HCT116 (cell line): Measurements from ENCODE around the gene TNFAIP2. TPM values are rescaled to one million over a fixed set of nuclear protein-coding genes. Genes with fewer than 3 reads are reported as not detected.

Experiments used
- ATAC-seq: fragments of 200-7000 bp; cut with Tn5 transposase; 2 replicates; pipeline ENCODE4 v1.9.1; 2020; ENCODE audit warnings: mild to moderate bottlenecking, moderate library complexity
- BruUV-seq: library from RNA; stranded (reverse); fragments of 400-500 nt; replicated peaks from 2 replicates; lab custom pipeline; 2021; lab: Mats Ljungman, UMichigan
- CTCF ChIA-PET: fragments of 300-600 bp; sonication (Branson Sonifier 250); formaldehyde crosslinking; loops from one replicate; lab custom pipeline; 2021; ENCODE audit warnings: antibody characterized with exemption; lab: Charles Lee
- POLR2A ChIA-PET: fragments of 300-600, 350-600 bp; sonication (Branson Sonifier 250); formaldehyde crosslinking; loops from one replicate; lab custom pipeline; 2021; ENCODE audit warnings: antibody characterized with exemption; lab: Charles Lee
- RAD21 ChIA-PET, 2 experiments: fragments of 300-600 bp; sonication (Branson Sonifier 250); formaldehyde crosslinking; loops; one replicate each; lab custom pipeline; 2023; ENCODE audit warnings: low total read pairs in 2 of 2; ENCODE audit not compliant: uncharacterized antibody in 2 of 2, unreplicated experiment in 2 of 2, low non-redundant PET in 1 of 2; lab: Charles Lee
- DNase-seq: peaks from one replicate; pipeline ENCODE4 v3.0.0-alpha.2; 2010; ENCODE audit warnings: low read depth, low spot score
- H2AFZ ChIP-seq: fragments of 200-600 bp; shearing (Covaris generic), sonication (generic); 2 replicates; pipeline ENCODE4 v1.6.1; 2017; ENCODE audit warnings: low read depth, mixed run types, mixed read lengths, antibody characterized with exemption, low read length; ENCODE audit not compliant: poor library complexity, severe bottlenecking
- H3K27ac ChIP-seq: 2 replicates; pipeline ENCODE4 v1.5.1; 2012; ENCODE audit warnings: low read depth, low read length
- H3K27me3 ChIP-seq: fragments of 200-600 bp; sonication (generic); 2 replicates; pipeline ENCODE4 v1.6.1; 2016; ENCODE audit warnings: mixed run types, low read length, mixed read lengths; ENCODE audit not compliant: insufficient read depth
- H3K36me3 ChIP-seq, 2 experiments: fragments of 200-500 bp in 1 of 2; fragments of 200-600 bp in 1 of 2; sonication (Bioruptor generic) in 1 of 2; sonication (generic) in 1 of 2; 2 replicates each; pipeline versions ENCODE4 v1.5.1 to v1.6.1; 2014 to 2016; ENCODE audit warnings: low read length in 2 of 2, inconsistent platforms in 1 of 2, mixed read lengths in 1 of 2, mixed run types in 1 of 2; ENCODE audit not compliant: insufficient read depth in 2 of 2, control insufficient read depth in 1 of 2
- H3K4me1 ChIP-seq, 2 experiments: fragments of 200-600 bp in 1 of 2; sonication (generic) in 1 of 2; 2 replicates each; pipeline versions ENCODE4 v1.5.1 to v1.6.1; 2012 to 2017; ENCODE audit warnings: low read length in 2 of 2, inconsistent platforms in 1 of 2, mild to moderate bottlenecking in 1 of 2, mixed read lengths in 1 of 2, mixed run types in 1 of 2, moderate library complexity in 1 of 2; ENCODE audit not compliant: insufficient read depth in 2 of 2, control insufficient read depth in 1 of 2
- H3K4me2 ChIP-seq: fragments of 200-600 bp; sonication (generic); 2 replicates; pipeline ENCODE4 v1.6.1; 2017; ENCODE audit warnings: mixed run types, low read length, mixed read lengths
- H3K4me3 ChIP-seq, 2 experiments: fragments of 200-600 bp in 1 of 2; sonication (generic) in 1 of 2; replicated peaks in 1 of 2; 2 replicates each; pipeline ENCODE4 v1.5.1; 2011 to 2016; ENCODE audit warnings: low read length in 2 of 2, control low read depth in 1 of 2, low read depth in 1 of 2, mild to moderate bottlenecking in 1 of 2, mixed read lengths in 1 of 2, mixed run types in 1 of 2
- H3K79me2 ChIP-seq: fragments of 200-600 bp; sonication (generic); 2 replicates; pipeline ENCODE4 v1.6.1; 2017; ENCODE audit warnings: mild to moderate bottlenecking, mixed run types, low read length, moderate library complexity, mixed read lengths; ENCODE audit not compliant: insufficient read depth
- H3K9ac ChIP-seq: fragments of 200-600 bp; sonication (generic); 2 replicates; pipeline ENCODE4 v1.6.1; 2016; ENCODE audit warnings: low read length, mixed read lengths
- H3K9me2 ChIP-seq: fragments of 200-600 bp; sonication (generic), shearing (Covaris generic); 2 replicates; pipeline ENCODE4 v1.6.1; 2017; ENCODE audit warnings: mixed run types, mild to moderate bottlenecking, moderate library complexity; ENCODE audit not compliant: insufficient read depth
- H3K9me3 ChIP-seq, 2 experiments: fragments of 200-500 bp in 1 of 2; fragments of 200-600 bp in 1 of 2; sonication (Bioruptor generic) in 1 of 2; sonication (generic) in 1 of 2; 2 replicates each; pipeline ENCODE4 v1.6.1; 2014 to 2017; ENCODE audit warnings: low read length in 2 of 2, mixed read lengths in 2 of 2, inconsistent platforms in 1 of 2, low read depth in 1 of 2, mild to moderate bottlenecking in 1 of 2, mixed run types in 1 of 2, moderate library complexity in 1 of 2; ENCODE audit not compliant: control insufficient read depth in 1 of 2, insufficient read depth in 1 of 2
- H4K20me1 ChIP-seq: fragments of 200-600 bp; sonication (generic), shearing (Covaris generic); 2 replicates; pipeline ENCODE4 v1.6.1; 2017; ENCODE audit warnings: mixed run types, mild to moderate bottlenecking, moderate library complexity; ENCODE audit not compliant: insufficient read depth
- ATF3 ChIP-seq: IDR thresholded peaks from 2 replicates; pipeline ENCODE4 v1.6.1; 2012
- CBX3 ChIP-seq: IDR thresholded peaks from 2 replicates; pipeline ENCODE4 v1.6.1; 2012; ENCODE audit warnings: low read depth
- CEBPB ChIP-seq: IDR thresholded peaks from 2 replicates; pipeline ENCODE4 v1.6.1; 2012; ENCODE audit warnings: low read depth
- CTCF ChIP-seq, 3 experiments: fragments of 200-600 bp in 1 of 3; sonication (generic) in 1 of 3; IDR thresholded peaks in 2 of 3; conservative IDR thresholded peaks in 1 of 3; 2 replicates each; pipeline ENCODE4 v1.5.1; 2012 to 2017; ENCODE audit warnings: low read depth in 2 of 3, low read length in 2 of 3, antibody characterized with exemption in 1 of 3, borderline replicate concordance in 1 of 3, control low read depth in 1 of 3, mild to moderate bottlenecking in 1 of 3, mixed read lengths in 1 of 3, mixed run types in 1 of 3, moderate library complexity in 1 of 3; ENCODE audit not compliant: insufficient read depth in 1 of 3
- ELF1 ChIP-seq: IDR thresholded peaks from 2 replicates; pipeline ENCODE4 v1.6.1; 2012; ENCODE audit warnings: low read depth, borderline replicate concordance
- EZH2 ChIP-seq: fragments of 200-600 bp; sonication (generic); IDR thresholded peaks from 2 replicates; pipeline ENCODE4 v1.6.1; 2017; ENCODE audit warnings: antibody characterized with exemption, mixed run types
- EZH2phosphoT487 ChIP-seq: fragments of 200-600 bp; IDR thresholded peaks from 2 replicates; pipeline ENCODE4 v1.6.1; 2018; ENCODE audit warnings: antibody characterized with exemption, borderline replicate concordance
- FOSL1 ChIP-seq: IDR thresholded peaks from 2 replicates; pipeline ENCODE4 v1.6.1; 2012; ENCODE audit warnings: low read depth
- JUND ChIP-seq: IDR thresholded peaks from 2 replicates; pipeline ENCODE4 v1.6.1; 2012
- MAX ChIP-seq: IDR thresholded peaks from 2 replicates; pipeline ENCODE4 v1.6.1; 2012
- POLR2A ChIP-seq: IDR thresholded peaks from 2 replicates; pipeline ENCODE4 v1.7.0; 2011; ENCODE audit warnings: borderline replicate concordance; ENCODE audit not compliant: insufficient read depth, insufficient read length; ENCODE audit errors: extremely low read depth
- POLR2AphosphoS5 ChIP-seq: IDR thresholded peaks from 2 replicates; pipeline ENCODE4 v1.6.1; 2011; ENCODE audit warnings: mild to moderate bottlenecking, low read depth, low read length, moderate library complexity
- RAD21 ChIP-seq: IDR thresholded peaks from 2 replicates; pipeline ENCODE4 v1.6.1; 2012; ENCODE audit warnings: low read depth, mild to moderate bottlenecking
- REST ChIP-seq: IDR thresholded peaks from 2 replicates; pipeline ENCODE4 v1.6.1; 2012; ENCODE audit warnings: low read depth
- SIN3A ChIP-seq: IDR thresholded peaks from 2 replicates; pipeline ENCODE4 v1.6.1; 2012; ENCODE audit warnings: low read depth
- SP1 ChIP-seq: IDR thresholded peaks from 2 replicates; pipeline ENCODE4 v1.6.1; 2012; ENCODE audit warnings: low read depth
- SRF ChIP-seq: IDR thresholded peaks from 2 replicates; pipeline ENCODE4 v1.6.1; 2012; ENCODE audit warnings: low read depth
- TCF7L2 ChIP-seq: IDR thresholded peaks from 2 replicates; pipeline ENCODE4 v1.7.0; 2011; ENCODE audit warnings: borderline replicate concordance, inconsistent platforms; ENCODE audit not compliant: insufficient read depth, insufficient read length; ENCODE audit errors: extremely low read depth
- ZFX ChIP-seq: fragments of 450-650 bp; IDR thresholded peaks from 2 replicates; pipeline ENCODE4 v1.6.1; 2017
- ZNF274 ChIP-seq: fragments of 200-500 bp; sonication (Bioruptor generic); IDR thresholded peaks from 2 replicates; pipeline ENCODE4 v1.6.1; 2014; ENCODE audit warnings: mild to moderate bottlenecking, low read depth, low read length, inconsistent platforms
- intact Hi-C: fragments of 100-400 bp; cut with micrococcal nuclease; formaldehyde crosslinking; loops from 2 replicates; pipeline ENCODE4 v1.10.0; 2022
- total RNA-seq: library from RNA; stranded (reverse); gene quantifications from one replicate; pipeline ENCODE4 v1.2.1, GENCODE V29; 2021; ENCODE audit not compliant: unreplicated experiment

Gene TNFAIP2
- total RNA-seq, 1 experiment from 2014 or later: 74.8 TPM

GRCh38 chr14:103130017-103130764 is 6.9 kb downstream of the TNFAIP2 start (continued):
- no peak for TF ChIP-seq REST
- no peak for TF ChIP-seq SP1

GRCh38 chr14:103130965-103131364 is 7.7 kb downstream of the TNFAIP2 start:
- Histone ChIP-seq H3K9me2 (no peaks in the 10 kb centered on the region), H3K4me3 (no peak overlapping the region), H3K9me3 (no peaks in the 10 kb centered on the region), H3K27ac (no peak overlapping the region), H3K79me2 (no peaks in the 10 kb centered on the region), H3K9ac (no peak overlapping the region), H4K20me1 (no peaks in the 10 kb centered on the region), H3K4me2 (no peak overlapping the region), H3K36me3 (peaks cover 8 to 18% of the 10 kb centered on the region in 2 experiments; a peak in 1 of 4 replicates), H3K4me1 (peaks cover 19 to 29% of the 10 kb centered on the region in 2 experiments), H2AFZ (no peak overlapping the region), H3K27me3 (no peaks in the 10 kb centered on the region)
- RAD21 ChIA-PET: interaction anchor here (1.0 to 1.3 kb wide), 2 partner anchors 25 to 26 kb away, joined by 3 read pairs; no protein-coding TSS in a partner anchor
- TF ChIP-seq EZH2phosphoT487 (no peak), TCF7L2 (no peak), RAD21 (no peak), SRF (no peak), EZH2 (no peak), SP1 (no peak), SIN3A (no peak), ZNF274 (no peak), CBX3 (no peak), ATF3 (no peak), CEBPB (no peak), JUND (no peak), ELF1 (no peak), MAX (no peak), POLR2A (no peak), FOSL1 (no peak), POLR2AphosphoS5 (no peak), CTCF (IDR thresholded peaks at IDR 0.05 in 2 of 3, conservative IDR thresholded peaks at IDR 0.05 in 1 of 3; ENCODE audit: borderline replicate concordance in 1 of 3, insufficient read depth in 1 of 3, low read depth in 2 of 3, low read length in 2 of 3) (no peak), ZFX (no peak)
- ATAC-seq (no peak), DNase-seq (no peak)
- BruUV-seq: no TSS peak
- CTCF ChIA-PET: interaction anchor here (1.8 to 3.1 kb wide), 2 partner anchors 10 to 26 kb away, joined by 7 to 9 read pairs; no protein-coding TSS in a partner anchor
- POLR2A ChIA-PET: no interaction called here
- intact Hi-C loops: no loop called here
